ENCODE measurements around the gene CAMTA1.

CAMTA1 gene

GRCh38 chr1:7011826-7012225 is 226.6 kb downstream of the CAMTA1 start:
- no peak overlapping the region for H3K9ac ChIP-seq (ENCODE audit: low read depth, low read length)
- H3K27me3 ChIP-seq (ENCODE audit: control insufficient read depth, insufficient read depth, low read length): no peaks in the 10 kb centered on the region
- H3K4me3 ChIP-seq (ENCODE audit: low read depth, low read length): no peak overlapping the region
- H3K36me3 ChIP-seq (ENCODE audit: control insufficient read depth, insufficient read depth, low read length): no peaks in the 10 kb centered on the region
- H3K9me3 ChIP-seq (ENCODE audit: control insufficient read depth, insufficient read depth, low read length): no peaks in the 10 kb centered on the region
- H3K4me1 ChIP-seq (ENCODE audit: control insufficient read depth, insufficient read depth, low read length): no peaks in the 10 kb centered on the region

GRCh38 chr1:7012461-7012924 is 227.2 kb downstream of the CAMTA1 start:
- H3K4me1 ChIP-seq (ENCODE audit: control insufficient read depth, insufficient read depth, low read length): no peaks in the 10 kb centered on the region
- H3K9ac ChIP-seq (ENCODE audit: low read depth, low read length): no peak overlapping the region
- no peak overlapping the region for H3K4me3 ChIP-seq (ENCODE audit: low read depth, low read length)
- no peaks in the 10 kb centered on the region for H3K9me3 ChIP-seq (ENCODE audit: control insufficient read depth, insufficient read depth, low read length)
- H3K27me3 ChIP-seq (ENCODE audit: control insufficient read depth, insufficient read depth, low read length): no peaks in the 10 kb centered on the region
- no peaks in the 10 kb centered on the region for H3K36me3 ChIP-seq (ENCODE audit: control insufficient read depth, insufficient read depth, low read length)

GRCh38 chr1:7013833-7014639 is 228.8 kb downstream of the CAMTA1 start:
- Histone ChIP-seq H3K36me3 (ENCODE audit: control insufficient read depth, insufficient read depth, low read length) (no peaks in the 10 kb centered on the region), H3K4me3 (ENCODE audit: low read depth, low read length) (no peak overlapping the region), H3K9ac (ENCODE audit: low read depth, low read length) (no peak overlapping the region), H3K4me1 (ENCODE audit: control insufficient read depth, insufficient read depth, low read length) (no peaks in the 10 kb centered on the region), H3K27me3 (ENCODE audit: control insufficient read depth, insufficient read depth, low read length) (no peaks in the 10 kb centered on the region), H3K9me3 (ENCODE audit: control insufficient read depth, insufficient read depth, low read length) (no peaks in the 10 kb centered on the region)

GRCh38 chr1:7014640-7014930 is 229.3 kb downstream of the CAMTA1 start:
- H3K9ac ChIP-seq (ENCODE audit: low read depth, low read length): no peak overlapping the region
- no peak overlapping the region for H3K4me3 ChIP-seq (ENCODE audit: low read depth, low read length)
- no peaks in the 10 kb centered on the region for H3K36me3 ChIP-seq (ENCODE audit: control insufficient read depth, insufficient read depth, low read length)
- H3K27me3 ChIP-seq (ENCODE audit: control insufficient read depth, insufficient read depth, low read length): no peaks in the 10 kb centered on the region
- H3K9me3 ChIP-seq (ENCODE audit: control insufficient read depth, insufficient read depth, low read length): no peaks in the 10 kb centered on the region
- H3K4me1 ChIP-seq (ENCODE audit: control insufficient read depth, insufficient read depth, low read length): no peaks in the 10 kb centered on the region

GRCh38 chr1:7015022-7015421 is 229.8 kb downstream of the CAMTA1 start:
- Histone ChIP-seq H3K4me3 (ENCODE audit: low read depth, low read length) (no peak overlapping the region), H3K4me1 (ENCODE audit: control insufficient read depth, insufficient read depth, low read length) (no peaks in the 10 kb centered on the region), H3K36me3 (ENCODE audit: control insufficient read depth, insufficient read depth, low read length) (no peaks in the 10 kb centered on the region), H3K9ac (ENCODE audit: low read depth, low read length) (no peak overlapping the region), H3K9me3 (ENCODE audit: control insufficient read depth, insufficient read depth, low read length) (no peaks in the 10 kb centered on the region), H3K27me3 (ENCODE audit: control insufficient read depth, insufficient read depth, low read length) (no peaks in the 10 kb centered on the region)

- no peaks in the 10 kb centered on the region for H3K27me3 ChIP-seq (ENCODE audit: control insufficient read depth, insufficient read depth, low read length)
- H3K9ac ChIP-seq (ENCODE audit: low read depth, low read length): no peak overlapping the region
- H3K4me1 ChIP-seq (ENCODE audit: control insufficient read depth, insufficient read depth, low read length): peaks cover 9% of the 10 kb centered on the region
- no peak overlapping the region for H3K4me3 ChIP-seq (ENCODE audit: low read depth, low read length)
- no peaks in the 10 kb centered on the region for H3K36me3 ChIP-seq (ENCODE audit: control insufficient read depth, insufficient read depth, low read length)
- H3K9me3 ChIP-seq (ENCODE audit: control insufficient read depth, insufficient read depth, low read length): no peaks in the 10 kb centered on the region
Measured at GRCh38 chr1:7018351-7018750, 233.1 kb downstream of the CAMTA1 start.

GRCh38 chr1:7018826-7019225 is 233.6 kb downstream of the CAMTA1 start:
- no peaks in the 10 kb centered on the region for H3K36me3 ChIP-seq (ENCODE audit: control insufficient read depth, insufficient read depth, low read length)
- peaks cover 9% of the 10 kb centered on the region for H3K4me1 ChIP-seq (ENCODE audit: control insufficient read depth, insufficient read depth, low read length)
- no peaks in the 10 kb centered on the region for H3K9me3 ChIP-seq (ENCODE audit: control insufficient read depth, insufficient read depth, low read length)
- H3K9ac ChIP-seq (ENCODE audit: low read depth, low read length): no peak overlapping the region
- H3K4me3 ChIP-seq (ENCODE audit: low read depth, low read length): no peak overlapping the region
- H3K27me3 ChIP-seq (ENCODE audit: control insufficient read depth, insufficient read depth, low read length): no peaks in the 10 kb centered on the region

GRCh38 chr1:7019510-7019909 is 234.3 kb downstream of the CAMTA1 start:
- Histone ChIP-seq H3K27me3 (ENCODE audit: control insufficient read depth, insufficient read depth, low read length) (no peaks in the 10 kb centered on the region), H3K4me1 (ENCODE audit: control insufficient read depth, insufficient read depth, low read length) (peaks cover 9% of the 10 kb centered on the region), H3K4me3 (ENCODE audit: low read depth, low read length) (no peak overlapping the region), H3K36me3 (ENCODE audit: control insufficient read depth, insufficient read depth, low read length) (no peaks in the 10 kb centered on the region), H3K9me3 (ENCODE audit: control insufficient read depth, insufficient read depth, low read length) (no peaks in the 10 kb centered on the region), H3K9ac (ENCODE audit: low read depth, low read length) (no peak overlapping the region)

GRCh38 chr1:7022058-7022457 is 236.8 kb downstream of the CAMTA1 start:
- Histone ChIP-seq H3K9ac (ENCODE audit: low read depth, low read length) (no peak overlapping the region), H3K27me3 (ENCODE audit: control insufficient read depth, insufficient read depth, low read length) (no peaks in the 10 kb centered on the region), H3K4me1 (ENCODE audit: control insufficient read depth, insufficient read depth, low read length) (peaks cover 9% of the 10 kb centered on the region), H3K9me3 (ENCODE audit: control insufficient read depth, insufficient read depth, low read length) (no peaks in the 10 kb centered on the region), H3K36me3 (ENCODE audit: control insufficient read depth, insufficient read depth, low read length) (no peaks in the 10 kb centered on the region), H3K4me3 (ENCODE audit: low read depth, low read length) (no peak overlapping the region)

GRCh38 chr1:7025013-7025412 is 239.8 kb downstream of the CAMTA1 start:
- no peak overlapping the region for H3K9ac ChIP-seq (ENCODE audit: low read depth, low read length)
- no peaks in the 10 kb centered on the region for H3K9me3 ChIP-seq (ENCODE audit: control insufficient read depth, insufficient read depth, low read length)
- peaks cover 9% of the 10 kb centered on the region for H3K4me1 ChIP-seq (ENCODE audit: control insufficient read depth, insufficient read depth, low read length)
- no peaks in the 10 kb centered on the region for H3K36me3 ChIP-seq (ENCODE audit: control insufficient read depth, insufficient read depth, low read length)
- no peak overlapping the region for H3K4me3 ChIP-seq (ENCODE audit: low read depth, low read length)
- H3K27me3 ChIP-seq (ENCODE audit: control insufficient read depth, insufficient read depth, low read length): no peaks in the 10 kb centered on the region

- Histone ChIP-seq H3K27me3 (ENCODE audit: control insufficient read depth, insufficient read depth, low read length) (no peaks in the 10 kb centered on the region), H3K36me3 (ENCODE audit: control insufficient read depth, insufficient read depth, low read length) (no peaks in the 10 kb centered on the region), H3K4me3 (ENCODE audit: low read depth, low read length) (no peak overlapping the region), H3K9me3 (ENCODE audit: control insufficient read depth, insufficient read depth, low read length) (no peaks in the 10 kb centered on the region), H3K9ac (ENCODE audit: low read depth, low read length) (no peak overlapping the region), H3K4me1 (ENCODE audit: control insufficient read depth, insufficient read depth, low read length) (peaks cover 9% of the 10 kb centered on the region)
Measured at GRCh38 chr1:7026169-7026568, 240.9 kb downstream of the CAMTA1 start.

GRCh38 chr1:7032992-7033391 is 247.7 kb downstream of the CAMTA1 start:
- no peak overlapping the region for H3K9ac ChIP-seq (ENCODE audit: low read depth, low read length)
- no peaks in the 10 kb centered on the region for H3K27me3 ChIP-seq (ENCODE audit: control insufficient read depth, insufficient read depth, low read length)
- H3K4me1 ChIP-seq (ENCODE audit: control insufficient read depth, insufficient read depth, low read length): no peaks in the 10 kb centered on the region
- no peaks in the 10 kb centered on the region for H3K9me3 ChIP-seq (ENCODE audit: control insufficient read depth, insufficient read depth, low read length)
- no peaks in the 10 kb centered on the region for H3K36me3 ChIP-seq (ENCODE audit: control insufficient read depth, insufficient read depth, low read length)
- H3K4me3 ChIP-seq (ENCODE audit: low read depth, low read length): no peak overlapping the region

Measured in iPS-15b (cell line).